Prostate gland (tissue), 2 donors: ENCODE results near the gene DEDD2.

Experiments used
- CTCF ChIP-seq, 4 experiments: fragments of 200-600 bp in 2 of 4; fragments of 450-650 bp in 2 of 4; sonication (generic) in 2 of 4; IDR thresholded peaks; 1 replicate in 3 of 4; 2 replicates in 1 of 4; pipeline ENCODE4 v1.5.1; 2016 to 2019; ENCODE audit warnings: antibody characterized with exemption in 4 of 4, mild to moderate bottlenecking in 2 of 4, moderate library complexity in 2 of 4
- POLR2A ChIP-seq: fragments of 450-650 bp; IDR thresholded peaks from one replicate; pipeline ENCODE4 v1.6.1; 2016; ENCODE audit warnings: antibody characterized with exemption, mild to moderate bottlenecking

DNA sequence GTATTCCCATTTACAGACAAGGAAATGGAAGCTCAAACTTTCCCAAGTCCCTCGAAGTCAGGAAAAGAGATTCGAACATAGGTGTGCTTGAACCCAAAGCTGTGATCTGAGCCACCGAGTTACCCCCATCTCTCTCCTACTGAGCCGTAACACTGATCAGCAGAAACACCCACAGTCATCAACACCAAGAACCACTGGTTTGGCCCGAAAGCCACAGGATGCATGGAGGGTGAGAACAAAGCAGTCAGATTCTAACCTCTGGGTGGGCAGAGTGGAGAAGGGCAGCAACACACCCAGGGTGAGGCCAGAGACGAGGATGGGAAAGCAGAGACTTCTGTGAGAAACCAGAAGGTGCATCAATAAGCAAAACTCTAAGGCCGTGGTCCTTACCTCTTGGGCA lies 57.5 kb downstream of the DEDD2 start:
- TF ChIP-seq CTCF (IDR thresholded peaks at IDR 0.05): no peak
- no peak for TF ChIP-seq POLR2A
